HG02763 (cell line): Measurements from ENCODE around the gene SLC22A9.

Experiments
- ATAC-seq: cut with Tn5 transposase; IDR thresholded peaks from one replicate; pipeline ENCODE4 v1.9.1; 2021; ENCODE audit warnings: mild to moderate bottlenecking, moderate library complexity; ENCODE audit not compliant: unreplicated experiment

The SLC22A9 gene

DNA sequence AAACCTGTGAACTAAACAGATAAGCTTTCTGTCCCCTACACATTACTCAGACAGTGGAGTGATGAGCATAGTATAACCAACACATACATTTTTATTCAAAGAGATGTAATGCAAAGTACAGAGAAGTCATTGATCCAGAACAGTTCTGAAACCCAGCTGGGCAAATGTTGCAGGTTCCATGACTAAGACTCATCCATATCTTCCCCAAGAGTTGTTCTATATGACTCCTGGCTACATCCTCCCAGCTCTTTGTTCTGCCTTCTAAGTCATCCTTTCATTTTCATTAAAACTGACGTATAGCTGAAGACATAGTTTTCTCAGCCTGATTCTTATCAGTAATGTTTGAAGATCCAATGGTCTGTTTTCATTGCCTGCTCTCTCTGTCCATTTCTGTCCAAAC is 74.1 kb downstream of the SLC22A9 start:
- no peak for ATAC-seq

DNA sequence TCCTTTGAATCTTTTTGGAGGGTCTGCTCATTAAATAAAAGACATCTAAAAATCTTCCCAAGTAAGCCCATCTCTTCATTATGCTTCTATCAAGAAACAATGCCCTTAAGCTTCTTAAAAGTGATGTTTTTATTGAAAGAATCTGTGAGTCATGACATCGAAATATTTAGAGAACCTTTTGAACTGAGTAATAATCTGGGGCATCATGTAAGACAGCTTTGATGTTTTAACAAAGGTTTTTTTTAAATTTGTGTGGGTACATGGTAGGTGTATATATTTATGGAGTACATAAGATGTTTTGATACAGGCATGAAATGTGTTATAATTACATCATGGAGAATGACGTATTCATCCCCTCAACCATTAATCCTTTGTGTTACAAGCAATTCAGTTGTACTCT is 74.6 kb downstream of the SLC22A9 start:
- no peak for ATAC-seq

DNA sequence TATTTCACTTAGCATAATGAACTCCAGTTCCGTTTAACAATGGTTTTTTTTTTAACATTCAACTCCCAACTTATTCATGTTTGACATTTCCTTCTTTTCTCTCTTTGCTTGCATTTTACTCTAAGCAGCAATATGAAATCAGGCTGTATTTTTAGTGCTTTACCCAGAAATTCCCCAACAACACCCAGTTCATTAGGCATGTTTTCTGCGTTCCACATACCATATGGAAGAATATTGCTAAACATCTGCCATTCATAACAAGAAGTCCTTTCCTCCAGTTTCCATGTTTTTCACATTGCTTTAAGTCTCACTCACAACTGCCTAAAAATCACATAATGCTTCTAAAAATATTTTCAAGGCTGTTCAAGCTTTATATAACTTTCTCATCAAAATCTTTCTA is 75.5 kb downstream of the SLC22A9 start:
- no peak for ATAC-seq

DNA sequence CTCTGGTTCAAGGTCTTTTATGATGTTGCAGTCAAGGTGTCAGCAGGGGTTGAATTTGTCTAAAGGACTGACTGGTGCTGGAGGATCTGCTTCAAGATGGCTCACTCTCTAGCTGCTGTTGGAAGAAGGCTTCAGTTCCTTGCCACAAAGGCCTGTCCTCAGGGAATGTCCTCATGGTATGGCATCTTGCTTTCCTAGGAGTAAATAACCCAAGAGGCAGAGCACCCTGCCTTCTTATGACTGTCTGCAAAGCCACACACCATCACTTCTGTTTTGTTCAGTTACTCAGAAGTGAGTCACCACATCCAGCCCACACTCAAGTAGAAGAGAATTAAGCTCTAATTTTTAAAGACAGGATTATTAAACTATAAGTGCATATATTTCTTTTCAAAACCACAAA is 76.1 kb downstream of the SLC22A9 start:
- ATAC-seq = no peak

DNA sequence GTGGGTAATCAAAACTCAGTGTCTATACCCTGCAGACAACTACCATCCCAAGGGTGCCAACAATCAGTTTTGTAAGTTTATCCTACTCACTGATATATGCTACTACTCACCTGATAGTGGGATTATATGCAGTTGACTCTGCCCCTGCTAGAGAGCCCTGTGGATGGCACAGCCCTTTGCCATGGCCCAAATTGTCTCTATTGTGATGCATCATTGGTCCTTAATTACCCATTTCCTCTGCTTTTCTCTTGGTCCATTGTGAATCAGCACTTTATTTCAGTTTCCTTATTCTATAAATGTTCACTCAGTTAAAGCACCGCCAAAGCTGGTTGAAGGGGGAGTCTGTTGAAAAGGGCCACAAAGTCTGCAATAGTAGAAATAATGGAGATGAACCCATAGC is 79.1 kb downstream of the SLC22A9 start:
- no peak for ATAC-seq

DNA sequence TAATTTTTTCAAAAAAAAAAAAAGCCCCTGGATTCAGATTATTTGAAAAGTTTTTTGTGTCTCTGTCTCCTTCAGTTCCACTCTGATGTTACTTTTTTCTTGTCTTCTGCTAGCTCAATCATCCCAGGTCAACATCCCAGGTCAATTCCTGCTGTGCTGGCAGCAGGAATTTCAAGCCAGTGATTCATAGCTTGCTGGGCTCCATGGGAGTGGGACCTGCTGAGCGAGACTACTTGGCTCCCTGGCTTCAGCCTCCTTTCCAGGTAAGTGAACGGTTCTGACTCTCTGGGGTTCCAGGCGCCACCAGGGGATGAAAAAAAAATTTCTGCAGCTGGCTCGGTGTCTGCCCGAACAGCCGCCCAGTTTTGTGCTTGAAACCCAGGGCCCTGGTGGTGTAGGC is 90.0 kb downstream of the SLC22A9 start:
- no peak for ATAC-seq
